ENCODE data around the gene WDCP.

DNA sequence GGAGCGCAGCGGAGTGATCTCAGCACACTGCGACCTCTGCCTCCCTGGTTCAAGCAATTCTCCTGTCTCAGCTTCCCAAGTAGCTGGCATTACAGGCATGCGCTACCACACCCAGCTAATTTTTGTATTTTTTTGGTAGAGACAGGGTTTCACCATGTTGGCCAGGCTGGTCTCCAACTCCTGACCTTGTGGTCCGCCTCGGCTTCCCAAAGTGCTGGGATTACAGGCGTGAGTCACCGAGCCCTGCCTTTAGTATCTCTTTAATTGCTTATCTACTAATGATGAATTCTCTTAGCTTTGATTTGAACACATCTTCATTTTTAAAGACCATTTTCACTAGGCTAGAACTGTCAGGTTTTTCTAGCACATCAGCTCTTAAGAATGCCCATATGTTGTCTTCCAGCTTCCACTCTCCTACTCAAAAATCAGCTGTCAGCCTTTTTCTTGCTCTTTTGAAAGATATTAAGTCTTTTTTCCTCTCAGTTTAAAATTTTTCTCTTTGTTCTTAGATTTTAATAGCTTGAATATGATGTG, 53.4 kb downstream of the WDCP start:
- TF ChIP-seq POLR2AphosphoS5 (IDR thresholded peaks at IDR 0.05): no peak
- TF ChIP-seq, protein P1, sequence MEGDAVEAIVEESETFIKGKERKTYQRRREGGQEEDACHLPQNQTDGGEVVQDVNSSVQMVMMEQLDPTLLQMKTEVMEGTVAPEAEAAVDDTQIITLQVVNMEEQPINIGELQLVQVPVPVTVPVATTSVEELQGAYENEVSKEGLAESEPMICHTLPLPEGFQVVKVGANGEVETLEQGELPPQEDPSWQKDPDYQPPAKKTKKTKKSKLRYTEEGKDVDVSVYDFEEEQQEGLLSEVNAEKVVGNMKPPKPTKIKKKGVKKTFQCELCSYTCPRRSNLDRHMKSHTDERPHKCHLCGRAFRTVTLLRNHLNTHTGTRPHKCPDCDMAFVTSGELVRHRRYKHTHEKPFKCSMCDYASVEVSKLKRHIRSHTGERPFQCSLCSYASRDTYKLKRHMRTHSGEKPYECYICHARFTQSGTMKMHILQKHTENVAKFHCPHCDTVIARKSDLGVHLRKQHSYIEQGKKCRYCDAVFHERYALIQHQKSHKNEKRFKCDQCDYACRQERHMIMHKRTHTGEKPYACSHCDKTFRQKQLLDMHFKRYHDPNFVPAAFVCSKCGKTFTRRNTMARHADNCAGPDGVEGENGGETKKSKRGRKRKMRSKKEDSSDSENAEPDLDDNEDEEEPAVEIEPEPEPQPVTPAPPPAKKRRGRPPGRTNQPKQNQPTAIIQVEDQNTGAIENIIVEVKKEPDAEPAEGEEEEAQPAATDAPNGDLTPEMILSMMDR (IDR thresholded peaks at IDR 0.05): no peak
- no peak for TF ChIP-seq POLR2A (IDR thresholded peaks at IDR 0.05)
- TF ChIP-seq EP300 (IDR thresholded peaks at IDR 0.05): no peak
